ENCODE measurements around the gene TENM4. TPM values are rescaled to one million over a fixed set of nuclear protein-coding genes. Genes with fewer than 3 reads are reported as not detected.

Gene TENM4
- total and polyA plus RNA-seq, 2 of the 8 experiments (the other 6 are each of a cell fraction or from before 2014, with no cell fraction given): 3.5 to 7.2 TPM

DNA sequence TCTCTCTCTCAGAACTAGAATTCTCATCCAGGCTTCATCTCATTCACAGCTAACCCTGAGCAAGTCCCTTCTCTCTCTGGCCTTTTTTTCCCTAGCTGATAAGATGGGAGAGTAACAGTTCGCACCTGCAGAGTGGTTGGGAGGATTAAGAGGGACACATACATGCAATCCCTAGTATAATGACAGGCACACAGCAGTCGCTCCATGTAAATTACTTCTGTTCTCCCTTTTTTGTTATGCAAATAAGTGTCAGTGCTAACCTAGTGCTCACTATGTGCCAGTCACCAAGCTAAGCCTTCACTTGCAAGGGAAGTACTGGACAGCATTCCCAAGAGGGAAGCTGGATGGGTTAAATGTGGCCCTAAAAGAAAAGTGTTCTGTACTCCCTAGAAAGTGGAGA lies 63.4 kb downstream of the TENM4 start:
- Histone ChIP-seq H4K20me1 (replicated peaks in 1 of 2; ENCODE audit: control insufficient read depth in 1 of 2, insufficient read depth in 2 of 2, low read length in 2 of 2) (no peaks in the 10 kb centered on the region), H3K79me2 (ENCODE audit: control insufficient read depth in 1 of 2, insufficient read depth in 2 of 2, low read length in 2 of 2) (no peaks in the 10 kb centered on the region), H2BK5ac (ENCODE audit: low read depth, low read length) (no peak overlapping the region), H4K91ac (replicated peaks; ENCODE audit: insufficient read length, low read length) (no peak overlapping the region), H3K36me3 (ENCODE audit: control insufficient read depth in 2 of 4, insufficient read depth in 4 of 4, low read length in 3 of 4) (no peaks in the 10 kb centered on the region), H2BK120ac (replicated peaks; ENCODE audit: low read depth, low read length) (no peak overlapping the region), H3K4me3 (ENCODE audit: extremely low read depth in 1 of 4, insufficient read depth in 2 of 4, low read depth in 3 of 4, low read length in 4 of 4) (no peak overlapping the region), H2AK5ac (ENCODE audit: low read depth, low read length) (no peak overlapping the region), H2BK12ac (ENCODE audit: low read depth, low read length) (no peak overlapping the region), H3K9me3 (ENCODE audit: insufficient read depth in 2 of 2, low read depth in 1 of 2, low read length in 1 of 2) (peaks cover 4% of the 10 kb centered on the region in 2 experiments; a peak in 1 of 4 replicates), H3K14ac (ENCODE audit: insufficient read length) (no peak overlapping the region), H3K4me2 (ENCODE audit: insufficient read depth in 1 of 2, low read depth in 2 of 2, low read length in 2 of 2) (no peak overlapping the region), H3K23me2 (ENCODE audit: low read depth, low read length) (no peaks in the 10 kb centered on the region; the same call in 1 of the 2 replicates), H3K27me3 (replicated peaks in 1 of 4; ENCODE audit: control insufficient read depth in 3 of 4, extremely low read depth in 1 of 4, insufficient read depth in 3 of 4, low read length in 3 of 4) (no peaks in the 10 kb centered on the region), H3K4ac (replicated peaks; ENCODE audit: insufficient read length, low read depth, low read length) (no peak overlapping the region), H3K4me1 (replicated peaks in 1 of 4; ENCODE audit: control insufficient read depth in 3 of 4, insufficient read depth in 4 of 4, low read length in 3 of 4) (peaks cover 0 to 20% (median 12%) of the 10 kb centered on the region in 4 experiments; a peak in 4 of 7 replicates), H3K79me1 (ENCODE audit: low read depth, low read length) (no peaks in the 10 kb centered on the region), H3K18ac (ENCODE audit: extremely low read depth, low read length) (no peak overlapping the region), H2BK20ac (ENCODE audit: low read length) (no peak overlapping the region), H3K56ac (replicated peaks; ENCODE audit: insufficient read length, low read depth, low read length) (no peak overlapping the region), H2BK15ac (ENCODE audit: low read length) (no peak overlapping the region), H4K5ac (ENCODE audit: insufficient read length, low read depth, low read length) (no peak overlapping the region), H3K9ac (replicated peaks in 1 of 4; ENCODE audit: extremely low read depth in 1 of 4, low read depth in 3 of 4, low read length in 3 of 4) (no peak overlapping the region), H2AFZ (ENCODE audit: low read length) (no peak overlapping the region), H4K8ac (ENCODE audit: extremely low read depth, insufficient read depth, low read length) (no peak overlapping the region), H3K23ac (ENCODE audit: insufficient read length) (no peak overlapping the region), H3K27ac (ENCODE audit: low read depth, low read length) (no peak overlapping the region)
- 63% methylated on average over 2 of the region's 2 CpGs; no CpG with 5 or more reads in 1 of the 2 experiments for WGBS, 2 experiments (ENCODE audit: extremely low coverage in 1 of 2, insufficient coverage in 1 of 2, insufficient read length in 1 of 2, insufficient replicate concordance in 2 of 2, low coverage in 1 of 2, low lambda C conversion rate in 2 of 2, missing lambda C conversion rate in 1 of 2)
- ChIA-PET CTCF (ENCODE audit: partially characterized antibody) (interaction anchor here (1.0 to 1.8 kb wide), 5 partner anchors 15 to 277 kb away, joined by 3 to 5 read pairs (median 4); no protein-coding TSS in a partner anchor), POLR2A (ENCODE audit: partially characterized antibody) (interaction anchor here (1.0 kb wide), 1 partner anchor 12 kb away, joined by 4 read pairs; no protein-coding TSS in a partner anchor)
- no peak for TF ChIP-seq BRCA1 (IDR thresholded peaks at IDR 0.05; ENCODE audit: low read depth, low read length)
- TF ChIP-seq, protein P1, sequence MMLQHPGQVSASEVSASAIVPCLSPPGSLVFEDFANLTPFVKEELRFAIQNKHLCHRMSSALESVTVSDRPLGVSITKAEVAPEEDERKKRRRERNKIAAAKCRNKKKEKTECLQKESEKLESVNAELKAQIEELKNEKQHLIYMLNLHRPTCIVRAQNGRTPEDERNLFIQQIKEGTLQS (IDR thresholded peaks at IDR 0.05; ENCODE audit: insufficient read depth, low read depth, low read length): no peak
- no peak for TF ChIP-seq TAF1 (IDR thresholded peaks at IDR 0.05; ENCODE audit: low read depth, low read length)
- TF ChIP-seq CREB1 (IDR thresholded peaks at IDR 0.05): no peak
- TF ChIP-seq POLR2AphosphoS5 (IDR thresholded peaks at IDR 0.05; ENCODE audit: low read depth, low read length): no peak
- TF ChIP-seq FOSL1 (IDR thresholded peaks at IDR 0.05; ENCODE audit: insufficient read depth, low read depth, low read length): no peak
- no peak for TF ChIP-seq TAF7 (optimal IDR thresholded peaks at IDR 0.05; ENCODE audit: borderline replicate concordance, low read depth, low read length)
- peak; percentile 75; the same call in 1 of the 2 replicates for TF ChIP-seq POU5F1 (IDR thresholded peaks at IDR 0.05; ENCODE audit: low read depth, low read length)
- no peak for TF ChIP-seq RBBP5 (IDR thresholded peaks at IDR 0.05; ENCODE audit: borderline replicate concordance, low read depth, low read length)
- no peak for TF ChIP-seq SP2 (IDR thresholded peaks at IDR 0.05; ENCODE audit: low read length)
- TF ChIP-seq TEAD4 (IDR thresholded peaks at IDR 0.05; ENCODE audit: low read depth, low read length): no peak
- TF ChIP-seq TBP (IDR thresholded peaks at IDR 0.05; ENCODE audit: low read depth, low read length): no peak
- TF ChIP-seq TCF12 (IDR thresholded peaks at IDR 0.05; ENCODE audit: low read depth, low read length): 0 out of 2 replicates have a peak, but pooled peaks have one; percentile 31
- FAIRE-seq (peak; percentile 13), DNase-seq (ENCODE audit: low read depth in 1 of 2, low spot score in 2 of 2) (no peak)
